GM21526 (cell line): ENCODE results near the gene SPOCK3.
"Not testable (repeated sequence)": the region's sequence is repeated elsewhere in the genome, so short reads cannot be mapped to it uniquely, and the experiment has no call there.

Source experiments
- ATAC-seq: cut with Tn5 transposase; IDR thresholded peaks from one replicate; pipeline ENCODE4 v1.9.1; 2021; ENCODE audit warnings: moderate library complexity; ENCODE audit not compliant: unreplicated experiment, low FRiP score

Gene SPOCK3

DNA sequence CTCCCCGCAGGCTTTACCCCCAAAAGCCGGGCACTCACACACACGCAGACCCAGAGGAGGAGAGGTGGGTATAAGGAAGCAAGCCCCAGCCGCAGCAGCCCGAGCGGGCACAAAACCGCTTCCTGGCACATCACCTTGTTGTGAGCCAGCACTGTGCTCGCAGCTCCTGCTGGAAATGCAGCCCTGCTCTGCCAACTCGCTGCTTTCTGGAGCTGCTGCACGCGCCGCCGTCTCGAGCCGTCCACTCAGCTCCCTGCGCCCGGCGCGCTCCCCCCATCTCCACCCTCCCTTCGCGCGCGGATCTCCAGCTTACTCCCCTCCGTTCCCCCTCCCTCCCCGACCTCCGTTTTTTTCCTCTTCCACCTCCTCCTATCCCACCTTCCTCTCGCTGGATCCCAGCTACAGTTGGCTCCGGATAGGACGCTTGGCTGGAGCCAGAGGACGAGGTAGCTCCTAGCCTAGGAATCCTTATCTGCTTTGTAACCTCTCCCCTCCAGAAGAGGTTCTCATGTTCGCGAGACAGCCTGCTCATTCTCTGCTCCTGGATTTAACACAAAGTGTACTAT lies at the start of gene SPOCK3:
TSS of gene SPOCK3 (minus strand) at position 179 of the 566 bp plus-strand sequence.
- ATAC-seq, result peak; percentile 42

DNA sequence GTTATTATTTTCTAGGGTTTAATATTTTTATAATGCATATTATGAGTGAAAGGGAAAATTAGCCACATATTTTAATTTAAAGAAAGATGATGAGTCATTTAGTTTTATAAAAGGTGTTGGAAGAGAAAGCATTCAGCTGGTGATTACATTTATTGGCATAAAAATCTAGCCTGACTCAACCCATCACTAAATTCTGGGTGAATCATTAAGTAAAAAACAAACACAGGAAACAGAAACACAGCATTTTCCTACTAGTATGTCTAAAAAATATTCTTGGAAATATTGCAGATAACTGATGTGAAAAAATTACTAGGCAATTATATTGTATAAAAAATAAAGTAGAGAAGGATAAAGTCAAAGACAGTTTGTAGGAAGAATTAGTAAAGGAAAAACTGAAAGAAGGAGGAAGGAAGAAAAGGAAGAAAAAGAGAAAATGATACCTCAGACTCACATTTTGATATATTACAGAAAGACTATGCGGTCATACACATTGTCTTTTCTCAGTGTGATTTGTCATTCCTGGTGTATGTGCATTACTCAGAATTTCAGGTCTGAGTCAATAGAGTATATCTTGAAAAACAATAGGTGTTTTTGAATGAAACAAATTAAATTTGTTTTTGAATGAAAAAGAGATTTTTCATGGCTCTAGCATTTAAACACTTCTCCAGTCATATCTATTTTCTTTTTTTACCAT lies 48.0 kb upstream of the SPOCK3 start:
- no peak for ATAC-seq

DNA sequence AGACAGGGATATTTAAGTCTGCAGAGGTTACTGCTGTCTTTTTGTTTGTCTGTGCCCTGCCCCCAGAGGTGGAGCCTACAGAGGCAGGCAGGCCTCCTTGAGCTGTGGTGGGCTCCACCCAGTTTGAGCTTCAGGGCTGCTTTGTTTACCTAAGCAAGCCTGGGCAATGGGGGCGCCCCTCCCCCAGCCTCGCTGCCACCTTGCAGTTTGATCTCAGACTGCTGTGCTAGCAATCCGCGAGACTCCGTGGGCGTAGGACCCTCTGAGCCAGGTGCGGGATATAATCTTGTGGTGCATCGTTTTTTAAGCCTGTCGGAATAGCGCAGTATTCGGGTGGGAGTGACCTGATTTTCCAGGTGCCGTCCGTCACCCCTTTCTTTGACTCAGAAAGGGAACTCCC lies 47.3 kb upstream of the SPOCK3 start:
- ATAC-seq, result not testable (repeated sequence)

DNA sequence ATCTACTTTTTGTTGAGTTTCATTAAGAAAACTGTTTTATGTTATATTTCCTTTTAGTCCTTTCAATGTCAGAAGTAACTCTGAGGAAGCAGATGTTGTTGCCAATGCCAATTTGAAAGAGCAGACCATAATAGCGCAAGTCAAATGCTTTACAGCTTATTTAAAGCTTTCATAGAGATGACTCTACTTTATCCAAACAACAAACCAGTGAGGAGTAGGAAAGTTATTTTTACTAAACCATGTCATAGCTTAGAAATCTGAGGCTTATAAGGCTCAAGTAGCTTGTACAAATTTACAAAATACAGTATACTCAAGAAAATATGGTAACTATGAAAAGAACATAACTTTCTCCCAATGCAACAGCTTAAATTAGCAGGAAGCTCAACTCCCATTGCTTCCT lies 40.1 kb upstream of the SPOCK3 start:
- no peak for ATAC-seq

DNA sequence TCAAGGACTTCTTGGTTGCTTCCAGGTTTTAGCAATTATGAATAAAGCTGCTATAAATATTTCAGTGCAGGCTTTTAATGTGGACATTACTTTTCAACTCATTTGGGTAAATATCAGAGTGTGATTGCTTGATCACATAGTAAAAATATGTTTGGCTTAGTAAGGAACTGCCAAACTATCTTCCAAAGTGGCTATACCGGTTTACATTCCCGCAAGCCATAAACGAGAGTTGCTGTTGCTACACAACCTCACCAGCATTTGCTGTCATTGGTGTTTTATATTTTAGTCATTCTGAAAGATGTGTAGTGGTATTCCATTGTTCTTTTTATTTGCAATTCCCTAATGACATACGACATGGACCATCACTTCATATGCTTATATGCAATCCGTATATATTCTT lies 30.9 kb upstream of the SPOCK3 start:
- no peak for ATAC-seq

DNA sequence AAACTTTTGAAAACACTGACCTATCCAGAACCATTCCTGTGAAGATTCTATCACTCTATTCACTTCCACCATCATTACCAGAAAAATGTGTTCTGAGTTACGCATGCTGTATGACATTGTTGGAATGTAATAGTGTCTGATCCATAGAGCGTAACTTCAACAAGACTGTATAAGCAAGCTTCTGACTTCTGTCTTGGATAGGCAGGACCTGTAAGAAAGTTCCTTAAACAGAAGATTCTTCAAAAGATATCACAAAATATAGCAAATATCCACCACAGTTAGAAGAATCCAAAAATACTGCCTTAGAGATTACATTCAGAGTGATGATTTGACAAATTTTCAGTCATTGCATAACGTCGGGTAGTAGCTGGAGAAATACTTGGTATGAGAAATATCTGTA lies 14.0 kb upstream of the SPOCK3 start:
- ATAC-seq, result no peak

DNA sequence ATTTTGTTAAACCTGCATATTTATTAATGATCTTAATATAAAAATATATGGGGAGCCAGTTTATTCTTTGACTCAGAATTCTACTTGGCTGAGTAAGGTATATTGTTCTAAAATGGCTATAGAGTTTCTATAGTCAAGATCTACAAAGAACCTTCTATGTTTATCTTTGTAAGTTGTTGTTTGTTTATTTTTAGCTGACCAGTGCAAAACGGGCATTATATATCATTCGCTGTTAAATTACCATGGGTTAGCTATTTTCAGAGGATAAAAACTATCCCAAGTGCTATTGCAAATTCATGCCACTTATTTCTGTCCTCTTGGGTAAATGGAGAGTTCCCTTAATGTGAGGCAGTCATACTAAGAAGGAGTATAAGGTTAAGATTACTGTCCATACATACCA lies 5.3 kb upstream of the SPOCK3 start:
- ATAC-seq, result no peak

DNA sequence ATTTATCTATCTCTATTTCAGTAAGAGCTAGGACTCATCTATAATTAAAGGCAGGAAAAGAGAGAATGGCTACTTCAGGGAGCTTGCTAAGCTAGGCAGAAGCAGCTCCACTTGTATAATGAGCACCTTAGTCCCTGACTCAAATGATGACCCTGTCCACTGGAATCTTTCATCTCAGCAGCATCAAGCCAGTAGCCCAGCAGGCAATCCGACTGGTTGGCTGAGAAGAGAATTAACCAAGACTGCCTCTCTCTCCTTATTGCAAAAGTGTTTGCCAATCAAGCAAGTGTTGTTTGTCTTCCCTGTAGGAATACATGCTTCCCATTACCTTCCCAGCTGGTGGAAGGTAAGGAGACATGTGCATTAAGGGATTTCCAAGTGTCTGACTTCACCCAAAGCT lies 3.9 kb upstream of the SPOCK3 start:
- no peak for ATAC-seq

DNA sequence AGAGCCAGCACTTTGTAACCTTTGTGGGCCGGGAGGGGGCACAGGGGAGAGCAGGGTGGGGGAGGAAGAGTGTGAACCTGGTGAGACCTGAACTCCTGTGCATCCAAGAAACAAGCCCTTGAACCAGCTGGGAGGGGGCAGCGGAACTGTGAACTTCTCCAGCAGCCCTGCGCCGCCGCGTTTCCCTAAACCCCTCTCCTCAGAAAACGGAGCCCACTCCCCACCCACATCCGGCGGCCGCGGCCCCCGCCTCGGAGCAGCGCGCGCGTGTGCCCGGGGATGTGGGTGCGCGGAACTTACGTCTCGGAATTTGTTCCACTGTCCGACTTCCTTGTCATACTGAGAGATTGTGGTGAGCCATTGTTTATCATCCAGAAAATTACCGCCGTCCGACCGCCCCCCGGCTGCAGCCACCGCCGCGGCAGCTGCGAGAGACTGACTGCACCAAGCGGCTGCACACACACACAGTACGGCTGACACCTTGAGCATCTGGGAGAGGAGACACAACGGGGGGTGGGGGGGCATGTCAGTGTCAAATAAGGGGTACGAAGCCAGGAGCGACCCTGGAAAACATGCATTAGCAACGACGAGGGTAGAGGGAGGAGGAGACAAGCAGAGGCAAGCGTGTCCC lies 494 bp downstream of the SPOCK3 start:
- ATAC-seq, result peak; percentile 46

DNA sequence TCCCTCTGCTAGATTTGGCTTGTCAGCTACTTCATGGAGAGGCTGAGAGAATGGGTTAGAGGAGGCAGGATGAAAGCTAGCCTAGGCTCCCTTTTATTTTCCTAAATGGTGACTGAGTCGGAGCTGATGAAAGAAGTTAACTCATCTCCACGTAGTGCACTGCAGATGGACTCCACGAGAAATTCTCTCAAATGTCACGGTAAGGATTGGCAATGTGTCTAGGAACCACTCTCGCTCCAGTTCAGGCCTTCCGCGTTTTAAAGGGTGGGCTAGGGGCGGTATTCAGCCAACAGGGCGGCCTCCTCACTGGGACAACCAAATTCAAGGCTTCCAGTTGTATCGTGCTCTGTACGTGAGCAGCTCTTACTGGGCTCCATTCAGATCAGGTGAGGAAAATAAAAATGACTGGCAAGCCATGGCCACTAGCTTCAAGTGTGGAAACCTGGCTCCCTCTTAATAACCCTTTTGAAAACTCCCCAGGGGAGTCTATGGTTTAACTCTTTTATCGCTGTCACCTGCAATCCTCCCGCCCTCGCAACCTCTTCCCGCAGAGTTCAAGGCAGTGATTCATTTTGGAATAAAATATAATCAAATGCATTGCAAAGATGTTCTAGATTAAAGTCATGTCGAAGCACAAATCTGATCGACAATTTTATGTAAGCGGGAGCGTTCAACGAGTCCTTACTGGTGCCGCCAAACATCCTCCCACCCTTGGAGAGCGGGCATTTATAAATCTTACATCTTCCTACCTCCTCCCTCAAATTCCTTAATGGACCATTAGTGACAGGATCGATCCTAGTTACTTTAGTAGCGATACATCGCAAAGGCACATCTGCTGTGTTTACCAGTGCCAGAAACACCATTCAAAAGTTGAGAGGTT lies 1.2 kb downstream of the SPOCK3 start:
- ATAC-seq, result no peak

DNA sequence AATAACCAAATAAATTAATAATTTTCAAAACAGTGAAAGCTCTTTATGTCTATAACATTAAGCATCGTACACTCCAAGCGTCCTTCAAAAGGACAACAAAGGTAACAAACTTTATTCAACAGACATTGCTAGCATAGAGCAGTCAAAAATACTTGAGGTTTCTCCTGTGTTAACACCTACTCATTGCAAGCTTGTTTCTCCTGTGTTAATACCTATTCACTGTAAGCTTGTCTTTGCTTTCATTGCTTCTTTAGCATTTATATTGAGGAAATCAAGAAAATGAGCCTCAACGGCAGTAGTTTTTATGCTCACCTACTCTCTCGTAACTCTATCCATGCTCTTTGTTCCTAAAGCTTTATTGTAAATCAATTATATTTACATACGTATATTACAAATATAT lies 3.5 kb downstream of the SPOCK3 start:
- no peak for ATAC-seq

DNA sequence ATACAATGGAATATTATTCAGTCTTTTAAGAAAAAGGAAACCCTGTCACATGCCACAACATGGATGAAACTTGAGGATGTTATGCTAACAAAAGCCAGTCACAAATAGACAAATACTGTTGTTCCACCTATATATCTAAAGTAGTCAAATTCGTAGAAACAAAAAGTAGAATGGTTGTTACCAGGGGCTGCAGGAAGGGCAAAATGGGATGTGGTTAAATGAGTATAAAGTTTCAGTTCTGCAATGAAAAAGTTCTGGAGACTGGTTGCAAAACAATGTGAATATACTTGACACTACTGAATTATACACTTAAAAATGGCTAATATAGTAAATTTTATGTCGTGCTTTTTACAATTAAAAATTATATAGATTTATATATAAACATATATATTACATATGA lies 12.2 kb downstream of the SPOCK3 start:
- ATAC-seq, result peak; percentile 96

DNA sequence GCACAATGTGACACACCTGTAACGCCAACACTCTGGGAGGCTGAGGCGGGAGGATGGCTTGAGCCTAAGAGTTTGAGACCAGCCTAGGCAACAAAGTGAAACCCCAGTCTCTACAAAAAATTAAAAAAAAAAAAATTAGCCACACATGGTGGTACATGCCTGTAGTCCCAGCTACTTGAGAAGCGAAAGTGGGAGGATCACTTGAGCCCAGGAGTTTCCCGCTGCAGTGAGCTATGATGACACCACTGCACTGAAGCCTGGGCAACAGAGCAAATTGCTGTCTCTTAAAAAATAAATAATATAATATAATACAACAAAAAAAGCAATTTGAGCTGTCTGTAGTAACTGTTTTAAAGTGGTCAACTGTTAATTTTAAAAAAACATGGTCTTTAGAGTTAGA lies 13.2 kb downstream of the SPOCK3 start:
- ATAC-seq, result no peak

DNA sequence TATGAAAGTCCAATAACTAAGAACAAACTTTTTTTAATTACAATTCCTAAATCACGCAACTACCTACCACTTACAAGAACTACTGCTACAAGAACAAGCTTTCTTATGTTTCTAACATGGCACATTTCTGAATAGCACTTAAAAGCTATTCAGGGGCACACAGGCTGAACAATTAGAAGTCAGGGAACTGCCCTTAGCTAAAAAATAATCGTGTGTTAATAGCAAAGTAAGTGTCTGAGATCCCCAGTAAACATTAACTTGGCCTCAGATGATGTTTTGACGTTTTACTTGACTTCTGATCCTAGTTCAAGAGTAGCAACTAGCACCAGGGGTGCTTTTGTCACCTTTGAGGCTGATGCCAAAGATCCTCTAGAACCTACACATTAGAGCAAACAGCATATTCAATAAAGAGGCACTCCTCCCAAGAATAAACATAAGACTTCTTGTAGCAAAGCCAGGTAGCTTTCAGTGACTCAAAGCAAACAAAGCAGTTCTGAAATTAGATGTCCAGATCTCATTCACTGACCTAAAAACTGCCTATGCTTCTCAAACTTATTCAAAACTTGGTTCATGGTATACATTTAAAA lies 16.2 kb downstream of the SPOCK3 start:
- no peak for ATAC-seq

DNA sequence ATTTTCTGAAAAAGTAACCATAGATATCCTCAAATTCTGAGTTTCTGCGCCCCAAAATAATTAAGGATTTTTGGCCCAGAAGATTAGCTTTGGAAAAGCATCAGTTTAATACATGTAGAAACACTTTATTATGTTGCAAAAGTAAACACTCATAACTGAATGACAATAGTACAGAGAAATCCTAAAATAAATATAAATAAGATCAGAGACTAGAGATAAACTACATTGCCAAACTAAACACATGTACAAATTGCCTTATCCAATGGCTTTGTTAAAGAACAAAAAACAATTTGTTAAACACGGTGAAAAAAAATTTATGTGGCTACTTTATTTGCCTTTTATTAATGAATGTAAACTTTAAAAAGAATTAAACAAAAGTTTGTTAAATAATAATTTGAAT lies 17.5 kb downstream of the SPOCK3 start:
- no peak for ATAC-seq

DNA sequence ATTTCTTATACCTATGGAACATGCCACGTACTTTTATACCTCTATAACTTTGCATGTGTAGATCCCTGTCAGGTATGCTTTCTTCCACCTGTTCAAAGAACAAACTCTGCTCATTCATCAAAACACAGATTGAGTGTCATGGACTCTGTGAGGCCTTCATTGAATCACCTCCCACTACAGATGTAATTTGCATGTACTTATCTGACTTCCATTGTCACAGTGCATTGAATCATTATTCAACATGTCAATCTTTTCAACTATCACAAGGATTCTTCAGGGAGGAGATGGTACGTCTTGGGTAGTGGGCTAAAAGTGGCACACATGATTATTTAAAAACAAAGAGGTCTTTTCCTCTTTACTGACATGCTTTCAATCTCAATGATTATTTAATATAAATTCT lies 24.1 kb downstream of the SPOCK3 start:
- ATAC-seq, result no peak

DNA sequence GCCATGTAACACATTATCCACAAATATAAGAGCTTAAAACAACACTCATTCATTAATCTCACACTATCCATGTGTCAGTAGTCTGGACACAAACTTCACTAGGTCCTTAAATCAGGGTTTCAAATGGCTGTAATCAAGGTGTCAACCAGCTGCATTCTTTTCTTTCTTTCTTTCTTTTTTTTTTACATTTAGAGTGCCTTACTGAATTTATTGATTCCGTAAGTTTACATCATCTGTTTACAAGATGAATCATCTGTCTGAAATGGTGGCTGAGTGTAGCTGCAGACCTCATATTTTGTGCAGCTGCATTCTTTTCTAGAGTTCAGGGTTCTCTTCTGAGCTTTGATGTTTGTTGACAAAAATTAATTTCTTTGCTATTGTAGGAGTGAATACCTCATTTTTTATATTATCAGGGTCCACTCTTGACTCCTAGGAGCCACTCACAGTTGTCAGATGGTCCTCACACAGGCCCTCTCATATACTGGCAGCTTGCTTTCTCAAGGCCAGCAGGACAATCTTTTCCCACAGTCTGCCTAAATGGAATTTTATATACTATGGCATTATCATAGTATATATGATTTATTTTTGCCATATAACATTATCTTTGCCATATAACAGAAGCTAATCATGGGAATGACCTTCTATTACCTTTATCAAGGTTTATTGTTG lies 37.8 kb downstream of the SPOCK3 start:
- no peak for ATAC-seq

DNA sequence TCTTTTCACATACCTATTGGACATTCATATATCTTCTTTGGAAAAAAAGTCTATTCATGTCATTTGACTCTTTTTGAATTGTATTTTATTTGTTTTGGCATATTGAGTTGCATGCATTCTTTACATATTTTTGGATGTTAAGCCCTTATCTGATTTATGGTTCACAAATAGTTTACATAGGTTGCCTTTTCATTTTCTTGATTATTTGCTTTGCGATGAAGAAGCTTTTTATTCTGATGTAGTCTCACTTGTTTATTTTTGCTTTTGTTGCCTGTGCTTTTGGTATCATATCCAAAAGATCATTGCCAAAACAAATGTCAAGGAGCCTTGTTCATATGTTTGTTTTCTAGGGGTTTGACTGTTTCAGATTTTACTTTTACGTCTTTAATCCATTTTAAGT lies 43.9 kb downstream of the SPOCK3 start:
- no peak for ATAC-seq

DNA sequence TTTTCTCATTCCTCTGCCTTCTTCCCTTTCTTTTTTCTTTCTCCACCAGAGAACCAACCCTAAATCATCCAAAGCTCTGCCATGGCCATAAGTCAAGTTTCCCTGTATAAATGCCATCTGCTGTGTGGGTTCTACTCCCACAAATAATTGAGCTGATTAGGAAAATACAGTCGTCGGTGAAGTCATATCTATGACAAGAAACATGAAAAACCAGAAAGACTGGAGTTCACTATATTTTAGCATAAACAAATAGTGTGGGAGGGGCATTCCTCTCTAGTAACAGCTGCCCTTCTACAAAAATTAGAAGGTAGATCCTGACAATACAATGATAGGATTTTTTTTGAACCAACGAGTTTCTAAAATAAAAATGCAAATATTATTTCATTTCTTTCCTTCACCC lies 48.8 kb downstream of the SPOCK3 start:
- no peak for ATAC-seq

DNA sequence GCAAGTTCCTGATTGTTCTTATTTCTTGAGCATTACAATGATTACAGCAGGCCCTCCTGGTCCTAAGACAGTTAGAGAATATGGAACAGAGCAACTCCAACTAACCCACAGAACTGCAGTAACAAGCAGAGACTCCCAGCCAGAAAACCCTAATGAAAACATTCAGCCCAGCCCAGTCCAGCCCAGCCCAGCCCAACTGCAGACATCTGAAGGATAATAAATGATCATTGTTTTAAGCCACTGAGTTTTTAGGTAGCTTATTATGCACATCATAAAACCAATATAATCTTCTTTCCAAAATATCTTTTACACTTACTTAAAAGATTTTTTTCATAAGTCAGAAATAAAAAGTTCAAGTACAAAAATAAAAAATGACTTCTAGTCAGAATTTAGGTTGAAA lies 51.3 kb downstream of the SPOCK3 start:
- no peak for ATAC-seq
